Activated naive CD4-positive, alpha-beta T cell treated with anti-CD3 and anti-CD28 coated beads for 36 hours (primary cell): ENCODE measurements around the gene SLC25A22. TPM values are rescaled to one million over a fixed set of nuclear protein-coding genes. Genes with fewer than 3 reads are reported as not detected.

Experiments used
- CTCF ChIA-PET: fragments of 350-600 bp; sonication (Branson Sonifier 250); formaldehyde crosslinking; loops from one replicate; lab custom pipeline; 2021; ENCODE audit warnings: antibody characterized with exemption; lab: Charles Lee
- DNase-seq: peaks from one replicate; pipeline ENCODE4 v3.0.0-alpha.2; 2020
- H3K27ac Mint-ChIP-seq: one replicate; pipeline ENCODE4 v1.8.0; 2021; ENCODE audit warnings: mild to moderate bottlenecking, mixed read lengths
- H3K27me3 Mint-ChIP-seq: one replicate; pipeline ENCODE4 v1.8.0; 2021; ENCODE audit warnings: low read depth, mixed read lengths
- H3K36me3 Mint-ChIP-seq: one replicate; pipeline ENCODE4 v1.8.0; 2021; ENCODE audit warnings: low read depth, mixed read lengths
- H3K4me1 Mint-ChIP-seq: one replicate; pipeline ENCODE4 v1.8.0; 2021; ENCODE audit warnings: low read depth, mixed read lengths
- H3K4me3 Mint-ChIP-seq: one replicate; pipeline ENCODE4 v1.8.0; 2021; ENCODE audit warnings: mild to moderate bottlenecking, moderate library complexity, mixed read lengths
- H3K9me3 Mint-ChIP-seq: one replicate; pipeline ENCODE4 v1.8.0; 2021; ENCODE audit warnings: mixed read lengths
- intact Hi-C: fragments of 100-400 bp; cut with micrococcal nuclease; formaldehyde crosslinking; loops from one replicate; pipeline ENCODE4 v1.15.1; 2023
- total RNA-seq, 2 experiments: library from RNA; stranded (reverse); gene quantifications; one replicate each; pipeline ENCODE4 v1.2.3, GENCODE V29; 2021

SLC25A22 gene
- total RNA-seq, 2 experiments from 2014 or later = 19.1 to 21.8 TPM

- Mint-ChIP-seq H3K27me3 (peaks cover 3% of the 10 kb centered on the region), H3K9me3 (no peaks in the 10 kb centered on the region), H3K27ac (no peak overlapping the region), H3K36me3 (peaks cover 7% of the 10 kb centered on the region), H3K4me3 (no peak overlapping the region), H3K4me1 (no peaks in the 10 kb centered on the region)
- intact Hi-C loops = no loop called here
- no peak for DNase-seq
- CTCF ChIA-PET = no interaction called here
These were observed 10.9 kb downstream of the SLC25A22 start for GRCh38 chr11:787084-787675.

- Mint-ChIP-seq H3K27me3 (peaks cover 3% of the 10 kb centered on the region), H3K4me1 (no peaks in the 10 kb centered on the region), H3K27ac (no peak overlapping the region), H3K9me3 (no peaks in the 10 kb centered on the region), H3K4me3 (no peak overlapping the region), H3K36me3 (peaks cover 5% of the 10 kb centered on the region)
- intact Hi-C loops = no loop called here
- CTCF ChIA-PET = no interaction called here
- no peak for DNase-seq
These were observed 11.6 kb downstream of the SLC25A22 start for GRCh38 chr11:786235-787083.

GRCh38 chr11:783581-784015 lies 14.5 kb downstream of the SLC25A22 start:
- H3K9me3 Mint-ChIP-seq = no peaks in the 10 kb centered on the region
- no peak overlapping the region for H3K27ac Mint-ChIP-seq
- CTCF ChIA-PET = no interaction called here

GRCh38 chr11:782264-783174 lies 15.6 kb downstream of the SLC25A22 start:
- no peaks in the 10 kb centered on the region for H3K9me3 Mint-ChIP-seq

More at GRCh38 chr11:783581-784015, 14.5 kb downstream of the SLC25A22 start:
- no peaks in the 10 kb centered on the region for H3K27me3 Mint-ChIP-seq
- H3K4me1 Mint-ChIP-seq = peaks cover 12% of the 10 kb centered on the region
- peaks cover 6% of the 10 kb centered on the region for H3K36me3 Mint-ChIP-seq
- intact Hi-C loops = no loop called here
- no peak for DNase-seq
- no peak overlapping the region for H3K4me3 Mint-ChIP-seq

GRCh38 chr11:779955-780532 lies 18.0 kb downstream of the SLC25A22 start:
- Mint-ChIP-seq H3K36me3 (peaks cover 9% of the 10 kb centered on the region), H3K27me3 (no peaks in the 10 kb centered on the region), H3K27ac (no peak overlapping the region), H3K9me3 (no peaks in the 10 kb centered on the region), H3K4me3 (peak overlapping the region; percentile 8), H3K4me1 (peaks cover 25% of the 10 kb centered on the region)
- DNase-seq = no peak
- intact Hi-C loops = no loop called here
- CTCF ChIA-PET = no interaction called here

More at GRCh38 chr11:782264-783174, 15.6 kb downstream of the SLC25A22 start:
- no peak overlapping the region for H3K27ac Mint-ChIP-seq
- H3K36me3 Mint-ChIP-seq = peaks cover 6% of the 10 kb centered on the region
- no peaks in the 10 kb centered on the region for H3K27me3 Mint-ChIP-seq
- intact Hi-C loops = no loop called here
- H3K4me3 Mint-ChIP-seq = no peak overlapping the region
- no peak for DNase-seq
- CTCF ChIA-PET = no interaction called here
- H3K4me1 Mint-ChIP-seq = peaks cover 12% of the 10 kb centered on the region

- no peak for DNase-seq
- CTCF ChIA-PET = no interaction called here
- Mint-ChIP-seq H3K27me3 (no peaks in the 10 kb centered on the region), H3K4me3 (peak overlapping the region; percentile 27), H3K36me3 (peaks cover 9% of the 10 kb centered on the region), H3K9me3 (no peaks in the 10 kb centered on the region), H3K4me1 (peaks cover 29% of the 10 kb centered on the region), H3K27ac (no peak overlapping the region)
- intact Hi-C loops = no loop called here
These were observed 18.8 kb downstream of the SLC25A22 start for GRCh38 chr11:778976-779954.

- Mint-ChIP-seq H3K36me3 (peaks cover 9% of the 10 kb centered on the region), H3K9me3 (no peaks in the 10 kb centered on the region), H3K27me3 (no peaks in the 10 kb centered on the region), H3K4me1 (peaks cover 30% of the 10 kb centered on the region), H3K4me3 (peak within 1 kb of the TSS; percentile 87), H3K27ac (peak within 1 kb of the TSS; percentile 74)
- intact Hi-C loops = loop anchor here (1.0 to 2.0 kb wide), 3 partner anchors 19 to 65 kb away; partner anchors contain the start of genes POLR2L, TALDO1 and TSPAN4
- CTCF ChIA-PET = interaction anchor here (1.3 to 1.4 kb wide), 2 partner anchors 12 to 19 kb away, joined by 3 to 6 read pairs; no protein-coding TSS in a partner anchor
- DNase-seq = peak; percentile 93
These were observed 20.5 kb downstream of the SLC25A22 start, which contains the start of gene GATD1 for GRCh38 chr11:777288-778255. GATD1 (minus strand) TSS chr11:777487; CDS start chr11:777462, 25 bp downstream.

GRCh38 chr11:776561-777287 lies 21.4 kb downstream of the SLC25A22 start:
- no peak for DNase-seq
- CTCF ChIA-PET = interaction anchor here (1.3 to 1.5 kb wide), 3 partner anchors 11 to 51 kb away, joined by 3 to 6 read pairs (median 3); no protein-coding TSS in a partner anchor
- H3K4me1 Mint-ChIP-seq = peaks cover 30% of the 10 kb centered on the region
- peak overlapping the region; percentile 87 for H3K4me3 Mint-ChIP-seq
- intact Hi-C loops = loop anchor here (1.0 to 2.0 kb wide), 3 partner anchors 20 to 66 kb away; partner anchors contain the start of genes POLR2L, TALDO1 and TSPAN4
- H3K9me3 Mint-ChIP-seq = no peaks in the 10 kb centered on the region
- peak overlapping the region; percentile 74 for H3K27ac Mint-ChIP-seq
- peaks cover 9% of the 10 kb centered on the region for H3K36me3 Mint-ChIP-seq
- no peaks in the 10 kb centered on the region for H3K27me3 Mint-ChIP-seq

GRCh38 chr11:776263-776560 lies 21.9 kb downstream of the SLC25A22 start:
- Mint-ChIP-seq H3K9me3 (no peaks in the 10 kb centered on the region), H3K27ac (peak overlapping the region; percentile 74), H3K27me3 (no peaks in the 10 kb centered on the region), H3K4me1 (peaks cover 30% of the 10 kb centered on the region), H3K4me3 (peak overlapping the region; percentile 87), H3K36me3 (peaks cover 9% of the 10 kb centered on the region)
- DNase-seq = no peak
- intact Hi-C loops = loop anchor here (2.0 kb wide), 2 partner anchors 29 to 67 kb away; partner anchors contain the start of genes POLR2L, TALDO1 and TSPAN4
- CTCF ChIA-PET = interaction anchor here (1.3 to 1.5 kb wide), 2 partner anchors 11 to 50 kb away, joined by 3 to 6 read pairs; no protein-coding TSS in a partner anchor
